ENCODE measurements around the gene PHEX.
"Not testable (repeated sequence)": the region's sequence is repeated elsewhere in the genome, so short reads cannot be mapped to it uniquely, and the experiment has no call there.

The PHEX gene

DNA sequence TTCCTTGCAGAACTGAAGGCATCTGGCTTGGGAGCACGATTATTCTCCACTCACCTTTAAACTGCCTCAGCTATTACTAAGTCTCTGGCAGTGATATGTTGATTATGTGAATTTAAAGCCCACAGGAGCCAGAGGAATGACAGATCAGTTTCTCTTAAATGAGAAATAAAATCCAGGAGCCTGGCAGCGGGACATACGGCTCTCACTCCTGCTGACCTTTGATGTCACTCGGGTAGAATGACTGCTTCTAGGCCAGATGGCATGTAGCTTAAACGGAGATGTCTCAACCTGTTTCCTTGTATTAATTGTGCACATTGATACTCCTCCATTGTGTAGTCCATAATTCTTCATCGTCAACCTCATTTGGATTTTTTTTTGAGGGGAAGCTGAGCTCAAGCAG, 236.6 kb downstream of the PHEX start:
- no peak for DNase-seq

DNA sequence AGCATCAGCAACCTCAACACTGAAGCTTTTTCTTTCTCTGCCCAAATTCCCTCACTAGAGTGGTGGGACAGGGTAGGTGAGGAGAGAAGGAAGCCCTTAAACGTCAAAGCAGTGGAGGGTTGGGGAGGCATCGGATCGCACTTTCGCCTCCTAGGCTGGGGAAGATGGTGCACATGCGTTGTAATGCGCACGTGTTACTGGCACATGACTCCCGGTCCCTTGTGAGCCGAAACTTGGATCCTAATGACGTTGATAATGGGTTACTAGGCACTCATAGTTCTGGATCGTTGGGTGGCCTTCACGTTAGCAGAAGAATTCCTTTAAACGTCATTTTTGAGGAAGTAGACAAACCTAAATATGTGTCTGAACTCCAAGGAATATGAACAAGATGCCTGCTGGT, 240.5 kb downstream of the PHEX start, which contains the start of gene CBLL2:
CBLL2 (plus strand) TSS at position 301 of the 400 bp plus-strand sequence; CDS start at position 380, 79 bp downstream.
- no peak for DNase-seq

DNA sequence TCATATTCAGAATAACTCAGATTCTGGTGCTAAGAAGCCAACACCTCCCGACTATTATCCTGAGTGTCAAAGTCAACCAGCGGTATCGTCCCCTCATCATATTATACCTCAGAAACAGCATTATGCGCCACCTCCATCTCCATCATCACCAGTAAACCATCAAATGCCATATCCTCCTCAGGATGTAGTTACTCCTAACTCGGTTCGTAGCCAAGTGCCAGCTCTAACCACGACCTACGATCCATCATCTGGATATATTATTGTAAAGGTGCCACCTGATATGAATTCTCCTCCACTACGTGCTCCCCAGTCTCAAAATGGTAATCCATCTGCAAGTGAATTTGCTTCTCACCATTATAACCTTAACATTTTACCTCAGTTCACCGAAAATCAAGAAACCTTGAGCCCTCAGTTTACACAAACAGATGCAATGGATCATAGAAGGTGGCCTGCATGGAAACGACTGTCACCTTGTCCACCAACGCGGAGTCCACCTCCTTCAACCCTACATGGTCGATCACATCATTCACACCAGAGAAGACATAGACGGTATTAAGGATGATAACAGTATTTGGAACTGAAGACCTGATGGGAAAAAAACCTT, 241.7 kb downstream of the PHEX start:
- DNase-seq: no peak

DNA sequence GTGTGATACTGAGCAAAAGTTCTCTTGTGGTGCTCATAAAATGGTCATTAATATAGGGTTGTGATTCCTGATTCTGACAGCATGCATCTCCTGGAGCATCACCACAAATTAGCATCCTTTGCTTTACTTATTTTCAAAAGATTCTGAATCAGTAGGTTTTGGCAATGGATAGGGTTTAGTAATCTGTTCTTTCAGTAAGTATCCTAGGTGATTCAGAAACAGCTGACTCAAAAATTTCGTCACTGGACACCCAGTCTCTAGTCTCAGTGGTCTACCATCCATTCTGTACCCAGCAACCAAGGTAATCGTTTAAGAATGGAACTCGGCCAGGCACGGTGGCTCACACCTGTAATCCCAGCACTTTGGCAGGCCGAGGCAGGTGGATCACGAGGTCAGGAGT, 244.7 kb downstream of the PHEX start:
- DNase-seq: no peak

DNA sequence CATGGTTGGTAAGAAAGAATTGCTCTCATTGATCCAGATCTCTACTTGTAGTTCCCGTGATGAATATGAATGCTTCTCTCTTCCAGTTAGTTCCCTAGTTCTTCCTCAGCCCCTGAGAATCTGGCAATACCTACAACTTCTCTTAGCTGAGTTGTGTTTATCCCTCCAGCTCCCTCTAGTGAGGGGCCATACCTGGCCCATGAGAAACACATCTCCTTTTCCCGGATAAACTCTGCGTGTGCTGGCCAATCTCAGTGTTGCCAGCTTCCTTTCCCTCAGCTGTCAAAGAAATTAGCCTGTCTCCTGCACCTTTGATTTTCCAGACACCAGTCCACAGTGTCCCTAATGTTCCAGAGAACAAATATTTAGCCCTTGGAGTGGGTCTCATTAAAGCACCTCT, 246.2 kb downstream of the PHEX start:
- DNase-seq: no peak

DNA sequence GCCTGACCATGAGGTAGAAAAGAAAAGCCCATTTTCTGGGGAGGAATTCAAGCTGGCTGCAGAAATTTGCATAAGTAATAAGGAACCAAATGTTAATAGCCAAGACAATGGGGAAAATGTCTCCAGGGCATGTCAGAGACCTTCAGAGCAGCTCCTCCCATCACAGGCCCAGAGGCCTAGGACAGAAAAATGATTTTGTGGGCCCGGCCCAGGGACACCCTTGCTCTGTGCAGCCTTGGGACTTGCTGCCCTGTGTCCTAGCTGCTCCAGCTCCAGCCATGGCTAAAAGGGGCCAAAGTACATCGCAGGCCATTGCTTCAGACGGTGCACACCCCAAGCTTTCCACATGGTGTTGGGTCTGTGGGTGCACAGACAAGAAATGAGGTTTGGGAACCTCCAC, 257.1 kb downstream of the PHEX start:
- not testable (repeated sequence) for DNase-seq

DNA sequence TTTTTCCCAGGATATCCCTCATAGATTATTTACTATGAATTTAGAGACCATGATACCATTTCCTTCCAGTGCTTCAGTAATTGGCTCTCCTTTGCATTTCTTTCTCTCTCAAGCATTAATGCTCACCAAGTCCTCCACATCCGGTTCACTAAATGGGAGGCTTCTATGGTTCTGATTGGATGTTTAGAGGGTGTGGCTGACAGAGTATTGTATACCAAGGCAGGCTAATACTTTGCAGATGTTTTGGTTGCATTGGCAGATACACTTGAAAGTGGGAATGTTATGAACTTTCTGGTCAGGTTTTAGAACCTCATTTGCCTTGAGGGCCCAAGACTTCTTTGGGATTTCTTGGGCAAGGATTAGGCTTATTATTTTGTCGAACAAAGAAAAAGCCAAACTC, 264.7 kb downstream of the PHEX start:
- no peak for DNase-seq

DNA sequence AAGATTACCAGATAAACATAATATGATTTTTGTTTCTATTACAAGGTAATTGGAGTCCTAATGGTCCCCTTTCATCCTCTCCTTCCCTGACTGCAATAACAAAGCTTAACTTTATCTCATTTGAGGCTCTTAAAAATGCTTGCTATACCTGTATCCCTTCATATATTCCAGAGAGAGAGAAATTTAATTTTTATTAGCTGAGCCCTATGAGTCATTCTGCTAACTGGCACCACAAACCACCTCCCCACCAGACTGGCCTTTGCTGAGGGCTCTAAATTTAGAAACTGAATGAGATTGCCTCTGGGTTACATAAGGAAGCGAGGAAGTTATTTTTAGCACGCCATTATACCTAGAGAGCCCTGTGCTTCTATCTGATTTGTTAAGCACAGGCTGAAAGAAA, 268.0 kb downstream of the PHEX start:
- peak; percentile 60 for DNase-seq
